Uterus (tissue), 4 donors: Measurements from ENCODE around the gene WNK1. TPM values are rescaled to one million over a fixed set of nuclear protein-coding genes. Genes with fewer than 3 reads are reported as not detected.

Experiments
- DNase-seq, 2 donors: peaks; one replicate each; pipeline ENCODE4 v3.0.0-alpha.2; 2019 to 2020
- H3K27ac ChIP-seq, 2 donors: fragments of 200-600 bp; sonication (generic); 1 replicate in 1 of 2; 2 replicates in 1 of 2; pipeline ENCODE4 v1.5.1; 2016 to 2018
- H3K27me3 ChIP-seq, 2 donors: fragments of 200-600 bp; sonication (generic); one replicate each; pipeline ENCODE4 v1.5.1; 2018 to 2019; ENCODE audit warnings: control low read depth in 1 of 2
- H3K36me3 ChIP-seq, 2 donors: fragments of 200-600 bp; sonication (generic); one replicate each; pipeline ENCODE4 v1.5.1; 2019; ENCODE audit warnings: control low read depth in 1 of 2
- H3K4me1 ChIP-seq, 2 donors: fragments of 200-600 bp; sonication (generic); one replicate each; pipeline ENCODE4 v1.5.1; 2018 to 2019; ENCODE audit warnings: control low read depth in 1 of 2
- H3K4me3 ChIP-seq, 2 donors: fragments of 200-600 bp; sonication (generic); 1 replicate in 1 of 2; 2 replicates in 1 of 2; pipeline ENCODE4 v1.5.1; 2018 to 2019; ENCODE audit warnings: mild to moderate bottlenecking in 1 of 2
- H3K9me3 ChIP-seq, 2 donors: fragments of 200-600 bp; sonication (generic); one replicate each; pipeline ENCODE4 v1.5.1; 2019; ENCODE audit warnings: control low read depth in 1 of 2
- CTCF ChIP-seq, 4 experiments: fragments of 200-600 bp in 2 of 4; fragments of 450-650 bp in 2 of 4; sonication (generic) in 2 of 4; IDR thresholded peaks; one replicate each; pipeline ENCODE4 v1.5.1; 2016 to 2019; ENCODE audit warnings: antibody characterized with exemption in 4 of 4, mild to moderate bottlenecking in 2 of 4, moderate library complexity in 1 of 4
- POLR2A ChIP-seq, 2 donors: fragments of 450-650 bp; IDR thresholded peaks; one replicate each; pipeline ENCODE4 v1.6.1; 2016; ENCODE audit warnings: antibody characterized with exemption in 2 of 2, mild to moderate bottlenecking in 1 of 2, moderate library complexity in 1 of 2
- intact Hi-C: fragments of 100-400 bp; cut with DNase I; formaldehyde crosslinking; loops from one replicate; pipeline ENCODE4 v1.15.1; 2023; ENCODE audit warnings: low total_unique reads
- total RNA-seq, 4 donors: library from RNA; depleted of rRNA in 3 of 4; stranded (reverse); fragments of >200 nt in 3 of 4; gene quantifications; one replicate each; pipeline versions ENCODE4 v1.1.0 to v1.2.4, GENCODE V29; 2014 to 2023
- donor health status: DM: yes; HTN: yes; CAD: no.

WNK1 gene
- total RNA-seq, 4 donors from 2014 or later = 57.1 to 208 (median 81.0) TPM

GRCh38 chr12:725076-725475 is 27.3 kb upstream of the WNK1 start:
- H3K27me3 ChIP-seq = no peaks in the 10 kb centered on the region
- peaks cover 0 to 8% of the 10 kb centered on the region in 2 donors for H3K4me1 ChIP-seq
- TF ChIP-seq POLR2A (IDR thresholded peaks at IDR 0.05) = no peak
- no peak for TF ChIP-seq CTCF (IDR thresholded peaks at IDR 0.05)
- intact Hi-C loops = no loop called here
- no peak overlapping the region for H3K27ac ChIP-seq
- no peak for DNase-seq
- H3K36me3 ChIP-seq = no peaks in the 10 kb centered on the region
- no peak overlapping the region for H3K4me3 ChIP-seq
- H3K9me3 ChIP-seq = no peaks in the 10 kb centered on the region

- intact Hi-C loops = no loop called here
- H3K36me3 ChIP-seq = no peaks in the 10 kb centered on the region
Observed at GRCh38 chr12:726281-727140, 25.9 kb upstream of the WNK1 start.

GRCh38 chr12:727321-727720 is 25.1 kb upstream of the WNK1 start:
- intact Hi-C loops = no loop called here
- H3K4me1 ChIP-seq = peaks cover 0 to 8% of the 10 kb centered on the region in 2 donors
- no peak for DNase-seq
- no peak overlapping the region for H3K4me3 ChIP-seq
- H3K27ac ChIP-seq = peak overlapping the region in 1 of 2 donors; percentile 40
- no peaks in the 10 kb centered on the region for H3K36me3 ChIP-seq
- no peaks in the 10 kb centered on the region for H3K9me3 ChIP-seq
- H3K27me3 ChIP-seq = no peaks in the 10 kb centered on the region
- TF ChIP-seq CTCF (IDR thresholded peaks at IDR 0.05) = no peak
- TF ChIP-seq POLR2A (IDR thresholded peaks at IDR 0.05) = no peak

More at GRCh38 chr12:726281-727140, 25.9 kb upstream of the WNK1 start:
- DNase-seq = no peak
- Histone ChIP-seq H3K4me1 (peaks cover 0 to 8% of the 10 kb centered on the region in 2 donors), H3K4me3 (no peak overlapping the region), H3K27ac (peak overlapping the region in 1 of 2 donors; percentile 40), H3K27me3 (no peaks in the 10 kb centered on the region), H3K9me3 (no peaks in the 10 kb centered on the region)
- TF ChIP-seq POLR2A (IDR thresholded peaks at IDR 0.05) (no peak), CTCF (IDR thresholded peaks at IDR 0.05) (no peak)

GRCh38 chr12:728781-729180 is 23.6 kb upstream of the WNK1 start:
- H3K4me1 ChIP-seq = no peaks in the 10 kb centered on the region
- no peak for DNase-seq
- no peak overlapping the region for H3K4me3 ChIP-seq
- H3K36me3 ChIP-seq = no peaks in the 10 kb centered on the region
- H3K27me3 ChIP-seq = no peaks in the 10 kb centered on the region
- no peaks in the 10 kb centered on the region for H3K9me3 ChIP-seq
- no peak overlapping the region for H3K27ac ChIP-seq
- intact Hi-C loops = no loop called here
- no peak for TF ChIP-seq CTCF (IDR thresholded peaks at IDR 0.05)
- no peak for TF ChIP-seq POLR2A (IDR thresholded peaks at IDR 0.05)

GRCh38 chr12:729221-729620 is 23.2 kb upstream of the WNK1 start:
- Histone ChIP-seq H3K27me3 (no peaks in the 10 kb centered on the region), H3K27ac (no peak overlapping the region), H3K9me3 (no peaks in the 10 kb centered on the region), H3K4me3 (no peak overlapping the region), H3K36me3 (no peaks in the 10 kb centered on the region), H3K4me1 (no peaks in the 10 kb centered on the region)
- intact Hi-C loops = no loop called here
- DNase-seq = no peak
- TF ChIP-seq POLR2A (IDR thresholded peaks at IDR 0.05) (no peak), CTCF (IDR thresholded peaks at IDR 0.05) (no peak)
